HL-60 (cell line): ENCODE results near the gene ZBTB43.

Experiments used
- CTCF ChIP-seq: IDR thresholded peaks from one replicate; pipeline ENCODE4 v1.5.1; 2011; ENCODE audit warnings: low read length, control low read depth, inconsistent platforms; ENCODE audit not compliant: insufficient read depth
- GABPA ChIP-seq: IDR thresholded peaks from 2 replicates; pipeline ENCODE4 v1.6.1; 2012; ENCODE audit warnings: low read depth
- POLR2AphosphoS5 ChIP-seq: IDR thresholded peaks from 2 replicates; pipeline ENCODE4 v1.6.1; 2012; ENCODE audit warnings: low read depth
- SPI1 ChIP-seq: IDR thresholded peaks from 2 replicates; pipeline ENCODE4 v1.6.1; 2012; ENCODE audit warnings: low read depth, mild to moderate bottlenecking, borderline replicate concordance

GRCh38 chr9:126822873-126823272 lies 18.0 kb downstream of the ZBTB43 start:
- no peak for TF ChIP-seq CTCF
- TF ChIP-seq POLR2AphosphoS5: no peak
- TF ChIP-seq SPI1: no peak
- no peak for TF ChIP-seq GABPA
